ENCODE data around the gene CDCP2.

DNA sequence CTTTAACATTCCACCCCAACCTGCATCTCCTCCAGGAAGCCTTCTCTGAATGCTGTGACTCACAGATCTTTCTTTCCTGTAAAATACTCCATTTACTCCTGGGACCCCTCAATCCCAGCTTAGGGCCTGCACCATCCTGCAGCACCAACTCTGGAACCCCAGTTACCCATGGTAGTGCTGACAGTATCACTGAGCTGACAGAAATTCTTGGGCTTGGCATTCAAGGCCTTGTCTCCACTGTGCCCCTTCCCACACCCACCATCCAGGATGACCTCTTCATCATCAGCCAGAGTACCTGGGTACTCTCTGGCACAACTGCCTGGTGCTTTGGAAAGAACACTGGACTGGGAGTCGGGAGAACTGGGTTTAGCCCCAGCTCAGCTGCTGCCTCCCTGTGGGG lies 38.7 kb upstream of the CDCP2 start:
- TF ChIP-seq, protein P1, sequence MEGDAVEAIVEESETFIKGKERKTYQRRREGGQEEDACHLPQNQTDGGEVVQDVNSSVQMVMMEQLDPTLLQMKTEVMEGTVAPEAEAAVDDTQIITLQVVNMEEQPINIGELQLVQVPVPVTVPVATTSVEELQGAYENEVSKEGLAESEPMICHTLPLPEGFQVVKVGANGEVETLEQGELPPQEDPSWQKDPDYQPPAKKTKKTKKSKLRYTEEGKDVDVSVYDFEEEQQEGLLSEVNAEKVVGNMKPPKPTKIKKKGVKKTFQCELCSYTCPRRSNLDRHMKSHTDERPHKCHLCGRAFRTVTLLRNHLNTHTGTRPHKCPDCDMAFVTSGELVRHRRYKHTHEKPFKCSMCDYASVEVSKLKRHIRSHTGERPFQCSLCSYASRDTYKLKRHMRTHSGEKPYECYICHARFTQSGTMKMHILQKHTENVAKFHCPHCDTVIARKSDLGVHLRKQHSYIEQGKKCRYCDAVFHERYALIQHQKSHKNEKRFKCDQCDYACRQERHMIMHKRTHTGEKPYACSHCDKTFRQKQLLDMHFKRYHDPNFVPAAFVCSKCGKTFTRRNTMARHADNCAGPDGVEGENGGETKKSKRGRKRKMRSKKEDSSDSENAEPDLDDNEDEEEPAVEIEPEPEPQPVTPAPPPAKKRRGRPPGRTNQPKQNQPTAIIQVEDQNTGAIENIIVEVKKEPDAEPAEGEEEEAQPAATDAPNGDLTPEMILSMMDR (IDR thresholded peaks at IDR 0.05; ENCODE audit: insufficient read depth, low read depth, low read length): no peak
- no peak for TF ChIP-seq EZH2 (IDR thresholded peaks at IDR 0.05; ENCODE audit: insufficient read depth, low read length)
